ENCODE results near the gene GPR37.

The GPR37 gene

DNA sequence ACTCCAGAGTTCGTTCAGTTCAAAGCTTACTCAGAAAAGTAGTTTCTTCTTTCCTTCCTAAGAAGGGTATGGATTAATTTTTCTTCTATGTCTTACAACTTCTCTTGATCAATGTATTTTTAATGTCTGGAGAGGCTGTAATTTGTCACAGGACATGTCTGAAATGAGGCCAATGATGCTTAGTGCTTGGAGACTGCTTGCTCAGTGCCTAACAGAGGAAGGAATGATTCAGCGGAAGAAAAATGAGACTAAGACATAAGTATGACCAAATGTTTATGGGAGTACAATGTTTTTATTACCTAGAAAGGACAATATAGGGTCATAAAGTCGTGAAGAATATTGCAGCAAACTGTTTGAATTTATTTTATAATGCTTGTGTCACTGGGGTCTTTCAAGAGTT, 43.3 kb downstream of the GPR37 start:
- H3K27ac Mint-ChIP-seq: no peak overlapping the region
- H3K9me3 Mint-ChIP-seq: no peaks in the 10 kb centered on the region
- TF ChIP-seq, protein P1, sequence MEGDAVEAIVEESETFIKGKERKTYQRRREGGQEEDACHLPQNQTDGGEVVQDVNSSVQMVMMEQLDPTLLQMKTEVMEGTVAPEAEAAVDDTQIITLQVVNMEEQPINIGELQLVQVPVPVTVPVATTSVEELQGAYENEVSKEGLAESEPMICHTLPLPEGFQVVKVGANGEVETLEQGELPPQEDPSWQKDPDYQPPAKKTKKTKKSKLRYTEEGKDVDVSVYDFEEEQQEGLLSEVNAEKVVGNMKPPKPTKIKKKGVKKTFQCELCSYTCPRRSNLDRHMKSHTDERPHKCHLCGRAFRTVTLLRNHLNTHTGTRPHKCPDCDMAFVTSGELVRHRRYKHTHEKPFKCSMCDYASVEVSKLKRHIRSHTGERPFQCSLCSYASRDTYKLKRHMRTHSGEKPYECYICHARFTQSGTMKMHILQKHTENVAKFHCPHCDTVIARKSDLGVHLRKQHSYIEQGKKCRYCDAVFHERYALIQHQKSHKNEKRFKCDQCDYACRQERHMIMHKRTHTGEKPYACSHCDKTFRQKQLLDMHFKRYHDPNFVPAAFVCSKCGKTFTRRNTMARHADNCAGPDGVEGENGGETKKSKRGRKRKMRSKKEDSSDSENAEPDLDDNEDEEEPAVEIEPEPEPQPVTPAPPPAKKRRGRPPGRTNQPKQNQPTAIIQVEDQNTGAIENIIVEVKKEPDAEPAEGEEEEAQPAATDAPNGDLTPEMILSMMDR (IDR thresholded peaks at IDR 0.05): no peak
- H3K4me3 Mint-ChIP-seq: no peak overlapping the region
- H3K4me1 Mint-ChIP-seq: peaks cover 11% of the 10 kb centered on the region
- no peaks in the 10 kb centered on the region for H3K27me3 Mint-ChIP-seq (ENCODE audit: low read depth, poor library complexity)
- DNase-seq: no peak
- no peaks in the 10 kb centered on the region for H3K36me3 Mint-ChIP-seq (ENCODE audit: low read depth)

DNA sequence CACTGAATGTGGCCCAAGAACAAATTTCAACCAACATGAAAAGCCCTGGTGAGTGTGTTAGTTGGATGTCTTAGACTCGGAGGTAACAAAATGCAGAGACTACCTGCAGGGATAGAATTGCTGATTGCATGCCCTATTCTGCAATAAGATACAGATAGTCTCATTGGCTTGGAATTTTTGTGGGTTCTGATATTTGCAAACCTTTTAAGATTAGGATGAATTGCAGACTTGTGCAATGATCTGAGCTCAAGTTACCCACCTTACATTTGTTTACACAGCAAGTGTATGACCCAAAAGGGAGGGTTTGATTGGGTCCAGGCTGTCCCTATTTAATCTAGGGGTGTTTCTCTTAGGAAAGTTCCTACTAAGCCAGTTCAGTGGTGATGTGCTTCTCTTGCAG, 45.4 kb downstream of the GPR37 start:
- peaks cover 10% of the 10 kb centered on the region for H3K4me1 Mint-ChIP-seq
- H3K27ac Mint-ChIP-seq: no peak overlapping the region
- H3K27me3 Mint-ChIP-seq (ENCODE audit: low read depth, poor library complexity): no peaks in the 10 kb centered on the region
- no peak overlapping the region for H3K4me3 Mint-ChIP-seq
- no peak for DNase-seq
- H3K9me3 Mint-ChIP-seq: no peaks in the 10 kb centered on the region
- TF ChIP-seq, protein P1 (IDR thresholded peaks at IDR 0.05): no peak
- no peaks in the 10 kb centered on the region for H3K36me3 Mint-ChIP-seq (ENCODE audit: low read depth)

DNA sequence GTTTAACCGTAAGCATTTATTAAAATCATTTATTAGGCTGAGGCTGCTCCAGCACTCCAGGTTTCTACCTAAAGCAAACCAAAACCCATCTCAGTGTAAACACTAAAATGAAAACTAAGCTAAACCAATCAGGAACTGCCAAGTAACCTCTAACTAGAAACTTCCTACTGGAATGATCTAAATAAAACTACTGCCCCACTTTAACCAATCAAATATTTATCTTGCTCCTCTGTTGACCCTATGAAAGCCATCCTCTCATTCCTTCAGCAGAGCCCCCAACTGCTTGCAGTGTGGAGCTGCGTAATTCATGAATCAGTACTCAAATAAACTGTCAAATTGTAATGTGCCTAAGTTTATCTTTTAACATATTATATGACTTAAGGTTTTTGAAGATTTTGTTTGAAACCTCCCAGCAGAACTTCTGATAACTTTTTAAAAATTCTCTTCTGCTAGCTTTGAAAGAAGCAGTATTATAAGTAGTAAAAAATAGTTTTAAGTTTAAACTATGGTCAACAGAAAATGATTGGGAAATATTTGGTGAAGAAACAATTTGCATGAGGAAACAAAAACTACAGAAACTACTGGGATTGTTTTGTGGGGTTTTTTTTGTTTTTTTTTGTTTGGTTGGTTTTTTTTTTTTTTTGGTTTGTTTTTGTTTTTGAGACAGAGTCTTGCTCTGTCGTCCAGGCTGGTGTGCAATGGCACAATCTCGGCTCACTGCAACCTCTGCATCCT, 47.4 kb downstream of the GPR37 start:
- H3K4me3 Mint-ChIP-seq: no peak overlapping the region
- no peaks in the 10 kb centered on the region for H3K27me3 Mint-ChIP-seq (ENCODE audit: low read depth, poor library complexity)
- H3K4me1 Mint-ChIP-seq: no peaks in the 10 kb centered on the region
- DNase-seq: no peak
- TF ChIP-seq, protein P1 (IDR thresholded peaks at IDR 0.05): no peak
- H3K36me3 Mint-ChIP-seq (ENCODE audit: low read depth): no peaks in the 10 kb centered on the region
- no peaks in the 10 kb centered on the region for H3K9me3 Mint-ChIP-seq
- no peak overlapping the region for H3K27ac Mint-ChIP-seq

DNA sequence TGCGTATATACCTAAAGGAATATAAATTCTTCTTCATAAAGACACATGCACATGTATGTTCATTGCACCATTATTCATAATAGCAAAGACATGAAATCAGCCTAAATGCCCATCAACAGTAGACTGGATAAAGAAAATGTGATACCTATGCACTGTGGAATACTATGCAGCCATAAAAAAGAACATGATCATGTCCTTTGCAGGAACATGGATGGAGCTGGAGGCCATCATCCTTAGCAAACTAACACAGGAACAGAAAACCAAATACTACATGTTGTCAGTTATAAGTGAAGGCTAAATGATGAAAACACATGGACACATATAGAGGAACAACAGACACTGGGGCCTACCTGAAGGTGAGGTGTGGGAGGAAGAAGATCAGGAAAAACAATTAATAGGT, 48.7 kb downstream of the GPR37 start:
- Mint-ChIP-seq H3K4me1 (no peaks in the 10 kb centered on the region), H3K27ac (no peak overlapping the region), H3K9me3 (no peaks in the 10 kb centered on the region), H3K27me3 (ENCODE audit: low read depth, poor library complexity) (no peaks in the 10 kb centered on the region), H3K36me3 (ENCODE audit: low read depth) (no peaks in the 10 kb centered on the region), H3K4me3 (no peak overlapping the region)
- DNase-seq: no peak
- TF ChIP-seq, protein P1 (IDR thresholded peaks at IDR 0.05): no peak

DNA sequence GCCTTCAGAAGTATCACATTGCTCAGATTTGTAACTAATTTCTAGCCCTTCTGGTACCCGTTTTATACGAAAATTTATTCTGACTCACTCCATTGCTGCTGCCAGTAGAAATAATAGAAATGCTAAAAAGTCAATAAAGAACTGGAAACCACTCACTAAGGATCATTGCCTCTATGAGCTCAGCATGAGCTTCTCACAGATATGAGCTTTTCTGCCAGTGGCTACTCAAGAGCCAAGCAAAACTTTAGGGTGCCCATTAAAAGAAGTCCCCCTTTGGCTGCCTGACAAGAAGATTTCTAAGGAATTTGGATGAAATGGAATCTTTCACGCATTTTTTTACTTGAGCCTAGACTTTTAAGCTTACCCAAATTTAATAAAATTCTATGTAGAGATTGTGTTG, 52.5 kb downstream of the GPR37 start:
- H3K4me1 Mint-ChIP-seq: no peaks in the 10 kb centered on the region
- no peak for DNase-seq
- H3K36me3 Mint-ChIP-seq (ENCODE audit: low read depth): no peaks in the 10 kb centered on the region
- no peak overlapping the region for H3K4me3 Mint-ChIP-seq
- TF ChIP-seq, protein P1 (IDR thresholded peaks at IDR 0.05): no peak
- peaks cover 11% of the 10 kb centered on the region for H3K9me3 Mint-ChIP-seq
- no peak overlapping the region for H3K27ac Mint-ChIP-seq
- H3K27me3 Mint-ChIP-seq (ENCODE audit: low read depth, poor library complexity): no peaks in the 10 kb centered on the region

DNA sequence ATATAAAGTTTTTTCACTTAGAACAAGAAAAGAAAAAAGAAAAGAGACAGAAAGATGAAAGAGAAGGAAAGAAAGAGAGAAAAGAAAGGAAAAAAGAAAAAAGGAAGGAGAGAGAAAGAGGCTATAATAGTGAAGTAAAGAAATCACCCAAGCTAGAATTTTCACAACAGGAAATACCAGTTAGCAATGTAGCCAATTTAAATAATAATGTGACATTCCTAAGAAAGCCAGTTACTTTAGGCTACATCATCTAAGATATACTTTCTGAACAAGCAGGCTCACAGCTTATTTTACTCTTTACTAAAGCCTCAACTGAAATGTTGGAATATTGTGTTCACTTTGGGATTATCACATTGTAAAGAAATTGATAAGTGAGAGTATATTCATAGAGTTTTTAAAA, 53.6 kb downstream of the GPR37 start:
- no peak overlapping the region for H3K4me3 Mint-ChIP-seq
- no peak for DNase-seq
- peaks cover 22% of the 10 kb centered on the region for H3K9me3 Mint-ChIP-seq
- no peaks in the 10 kb centered on the region for H3K4me1 Mint-ChIP-seq
- H3K27me3 Mint-ChIP-seq (ENCODE audit: low read depth, poor library complexity): no peaks in the 10 kb centered on the region
- TF ChIP-seq, protein P1 (IDR thresholded peaks at IDR 0.05): no peak
- H3K27ac Mint-ChIP-seq: no peak overlapping the region
- H3K36me3 Mint-ChIP-seq (ENCODE audit: low read depth): no peaks in the 10 kb centered on the region

Data from nephron progenitor cell (in vitro differentiated cells).